ENCODE results near the gene THSD4. TPM values are rescaled to one million over a fixed set of nuclear protein-coding genes. Genes with fewer than 3 reads are reported as not detected.

THSD4 gene
- polyA plus RNA-seq, 1 donor (not counting 4 experiments of a cell fraction or from before 2014, with no cell fraction given): 24.5 TPM

DNA sequence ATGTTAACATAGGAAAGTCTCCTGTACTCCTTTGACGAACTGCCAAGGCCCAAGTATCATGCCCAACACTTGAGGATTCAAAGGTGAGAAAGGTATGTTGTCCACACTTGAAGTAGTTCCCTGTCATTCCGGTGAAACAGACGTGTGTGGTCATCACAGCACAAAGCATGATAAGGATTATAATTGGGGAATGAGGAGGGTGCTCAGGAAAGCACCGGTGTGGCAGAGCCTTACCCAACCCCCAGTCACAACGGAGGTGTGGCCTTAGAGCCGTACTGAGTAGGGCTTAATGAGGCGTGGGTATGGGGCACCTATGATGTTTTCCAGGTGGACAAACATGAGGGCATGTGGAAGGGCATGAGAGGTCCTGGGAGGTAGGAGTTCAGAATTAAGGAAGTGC, 492.1 kb downstream of the THSD4 start:
- H3K4me2 ChIP-seq (ENCODE audit: control insufficient read depth, extremely low read depth, insufficient read depth, low read depth, low read length): no peak overlapping the region
- no peak overlapping the region for H3K4me3 ChIP-seq (ENCODE audit: control insufficient read depth in 2 of 3, extremely low read depth in 1 of 3, insufficient read depth in 2 of 3, low read depth in 1 of 3, low read length in 3 of 3)
- no peaks in the 10 kb centered on the region for H3K9me3 ChIP-seq (ENCODE audit: control insufficient read depth, low read depth, low read length)
- FAIRE-seq: no peak
- peaks cover 6 to 7% of the 10 kb centered on the region in 2 experiments for H3K36me3 ChIP-seq (ENCODE audit: control insufficient read depth in 2 of 2, extremely low read depth in 1 of 2, insufficient read depth in 2 of 2, low read length in 2 of 2)
- no peak for TF ChIP-seq EZH2 (IDR thresholded peaks at IDR 0.05; ENCODE audit: low read length)
- TF ChIP-seq, protein P1, sequence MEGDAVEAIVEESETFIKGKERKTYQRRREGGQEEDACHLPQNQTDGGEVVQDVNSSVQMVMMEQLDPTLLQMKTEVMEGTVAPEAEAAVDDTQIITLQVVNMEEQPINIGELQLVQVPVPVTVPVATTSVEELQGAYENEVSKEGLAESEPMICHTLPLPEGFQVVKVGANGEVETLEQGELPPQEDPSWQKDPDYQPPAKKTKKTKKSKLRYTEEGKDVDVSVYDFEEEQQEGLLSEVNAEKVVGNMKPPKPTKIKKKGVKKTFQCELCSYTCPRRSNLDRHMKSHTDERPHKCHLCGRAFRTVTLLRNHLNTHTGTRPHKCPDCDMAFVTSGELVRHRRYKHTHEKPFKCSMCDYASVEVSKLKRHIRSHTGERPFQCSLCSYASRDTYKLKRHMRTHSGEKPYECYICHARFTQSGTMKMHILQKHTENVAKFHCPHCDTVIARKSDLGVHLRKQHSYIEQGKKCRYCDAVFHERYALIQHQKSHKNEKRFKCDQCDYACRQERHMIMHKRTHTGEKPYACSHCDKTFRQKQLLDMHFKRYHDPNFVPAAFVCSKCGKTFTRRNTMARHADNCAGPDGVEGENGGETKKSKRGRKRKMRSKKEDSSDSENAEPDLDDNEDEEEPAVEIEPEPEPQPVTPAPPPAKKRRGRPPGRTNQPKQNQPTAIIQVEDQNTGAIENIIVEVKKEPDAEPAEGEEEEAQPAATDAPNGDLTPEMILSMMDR (optimal IDR thresholded peaks at IDR 0.05 in 1 of 3, IDR thresholded peaks at IDR 0.05 in 1 of 3, conservative IDR thresholded peaks at IDR 0.05 in 1 of 3; ENCODE audit: extremely low read depth in 1 of 3, insufficient read depth in 2 of 3, low read length in 3 of 3): no peak
- dilution Hi-C loops (cut with MboI; ENCODE audit: extremely low pct_ligation_motif_present, low sequenced_read_pairs): no loop called here
- H2AFZ ChIP-seq (ENCODE audit: control insufficient read depth, low read length): no peak overlapping the region
- no peak overlapping the region for H3K9ac ChIP-seq (ENCODE audit: control insufficient read depth, extremely low read depth, insufficient read depth, low read length)
- H3K9me1 ChIP-seq (ENCODE audit: control insufficient read depth, extremely low read depth, insufficient read depth, low read length): no peaks in the 10 kb centered on the region
- no peak overlapping the region for H3K27ac ChIP-seq (ENCODE audit: control insufficient read depth, insufficient read depth, low read length)
- H3K27me3 ChIP-seq (ENCODE audit: control insufficient read depth, extremely low read depth, insufficient read depth, low read length): no peaks in the 10 kb centered on the region
- H3K79me2 ChIP-seq (ENCODE audit: control insufficient read depth, insufficient read depth, low read length): no peaks in the 10 kb centered on the region
- DNase-seq (ENCODE audit: low read depth, low spot score): no peak
- H4K20me1 ChIP-seq (ENCODE audit: control insufficient read depth, extremely low read depth, insufficient read depth, low read length): no peaks in the 10 kb centered on the region
- H3K4me1 ChIP-seq (ENCODE audit: control insufficient read depth, extremely low read depth, insufficient read depth, low read length): peaks cover 17% of the 10 kb centered on the region

DNA sequence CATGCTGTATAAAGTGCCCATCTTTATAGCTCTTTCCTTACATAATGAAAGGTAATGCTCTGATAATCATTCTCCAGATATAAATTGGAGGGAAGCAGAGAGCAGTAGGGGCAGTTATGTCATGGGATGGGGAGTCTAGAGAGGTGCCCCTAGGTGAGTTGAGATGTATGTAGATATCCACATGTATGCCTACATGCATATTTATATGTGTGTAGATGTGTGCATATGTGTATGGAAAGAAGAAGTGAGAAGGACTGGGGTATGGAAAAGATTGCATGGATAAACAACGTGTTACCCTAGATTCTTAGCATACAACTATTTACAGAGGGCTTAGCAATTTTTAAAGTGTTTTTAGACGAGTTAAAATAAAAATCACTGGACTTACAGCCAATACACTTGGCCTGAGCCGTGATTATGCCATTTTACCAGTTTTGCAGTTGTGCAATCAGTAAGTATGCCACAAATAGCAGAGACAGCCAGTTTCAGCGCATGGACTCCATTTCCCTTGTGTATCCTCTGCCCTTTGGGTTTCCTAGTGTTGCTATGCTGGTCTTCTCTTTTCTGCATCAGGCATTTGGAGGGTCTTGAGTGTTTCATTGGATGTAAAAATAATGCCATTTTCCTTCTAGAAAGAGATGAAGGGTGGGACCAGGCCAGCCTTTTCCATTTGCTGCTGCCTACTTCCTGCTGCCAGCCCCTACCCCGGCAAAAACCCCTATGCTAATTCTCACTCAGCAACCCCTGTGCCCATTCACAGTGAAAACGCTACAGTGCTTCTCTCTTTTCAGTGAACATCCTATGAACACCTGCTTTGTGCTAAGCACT, 495.7 kb downstream of the THSD4 start:
- Histone ChIP-seq H3K9me3 (ENCODE audit: control insufficient read depth, low read depth, low read length) (no peaks in the 10 kb centered on the region), H3K36me3 (ENCODE audit: control insufficient read depth in 2 of 2, extremely low read depth in 1 of 2, insufficient read depth in 2 of 2, low read length in 2 of 2) (peaks cover 5 to 6% of the 10 kb centered on the region in 2 experiments), H3K79me2 (ENCODE audit: control insufficient read depth, insufficient read depth, low read length) (no peaks in the 10 kb centered on the region), H3K9ac (ENCODE audit: control insufficient read depth, extremely low read depth, insufficient read depth, low read length) (no peak overlapping the region), H3K27me3 (ENCODE audit: control insufficient read depth, extremely low read depth, insufficient read depth, low read length) (no peaks in the 10 kb centered on the region), H3K4me1 (ENCODE audit: control insufficient read depth, extremely low read depth, insufficient read depth, low read length) (peaks cover 17% of the 10 kb centered on the region), H3K9me1 (ENCODE audit: control insufficient read depth, extremely low read depth, insufficient read depth, low read length) (no peaks in the 10 kb centered on the region), H3K4me3 (ENCODE audit: control insufficient read depth in 2 of 3, extremely low read depth in 1 of 3, insufficient read depth in 2 of 3, low read depth in 1 of 3, low read length in 3 of 3) (no peak overlapping the region), H4K20me1 (ENCODE audit: control insufficient read depth, extremely low read depth, insufficient read depth, low read length) (no peaks in the 10 kb centered on the region), H3K4me2 (ENCODE audit: control insufficient read depth, extremely low read depth, insufficient read depth, low read depth, low read length) (no peak overlapping the region), H3K27ac (ENCODE audit: control insufficient read depth, insufficient read depth, low read length) (no peak overlapping the region), H2AFZ (ENCODE audit: control insufficient read depth, low read length) (no peak overlapping the region)
- dilution Hi-C loops (cut with MboI; ENCODE audit: extremely low pct_ligation_motif_present, low sequenced_read_pairs): no loop called here
- DNase-seq (ENCODE audit: low read depth, low spot score) (no peak), FAIRE-seq (no peak)
- TF ChIP-seq EZH2 (IDR thresholded peaks at IDR 0.05; ENCODE audit: low read length): no peak
- TF ChIP-seq, protein P1 (optimal IDR thresholded peaks at IDR 0.05 in 1 of 3, IDR thresholded peaks at IDR 0.05 in 1 of 3, conservative IDR thresholded peaks at IDR 0.05 in 1 of 3; ENCODE audit: extremely low read depth in 1 of 3, insufficient read depth in 2 of 3, low read length in 3 of 3): no peak
